Keratinocyte (primary cell): ENCODE data around the gene MTX3. TPM values are rescaled to one million over a fixed set of nuclear protein-coding genes. Genes with fewer than 3 reads are reported as not detected.

Experiments used
- DNase-seq: peaks from one replicate; pipeline ENCODE4 v3.0.0-alpha.2; 2011; ENCODE audit warnings: low read depth, missing footprints, low spot score
- FAIRE-seq: peaks from 2 replicates; lab custom pipeline; 2011; peaks lifted over from hg19 to GRCh38; lab: Jason Lieb, UNC
- H2AFZ ChIP-seq: 2 replicates; pipeline ENCODE4 v1.6.0; 2012; ENCODE audit warnings: low read length, control low read depth, inconsistent platforms; ENCODE audit not compliant: control insufficient read depth
- H3K27ac ChIP-seq: 2 replicates; pipeline ENCODE4 v1.5.1; 2011; ENCODE audit warnings: low read length; ENCODE audit not compliant: control insufficient read depth, insufficient read depth
- H3K27me3 ChIP-seq: 3 replicates; pipeline ENCODE4 v1.6.0; 2011; ENCODE audit warnings: low read length; ENCODE audit not compliant: control insufficient read depth, insufficient read depth; ENCODE audit errors: extremely low read depth
- H3K36me3 ChIP-seq, 2 experiments: 2 replicates in 1 of 2; 3 replicates in 1 of 2; pipeline ENCODE4 v1.5.1; 2011; ENCODE audit warnings: low read length in 2 of 2, mild to moderate bottlenecking in 1 of 2; ENCODE audit not compliant: control insufficient read depth in 2 of 2, insufficient read depth in 2 of 2; ENCODE audit errors: extremely low read depth in 1 of 2
- H3K4me1 ChIP-seq: 3 replicates; pipeline ENCODE4 v1.5.1; 2011; ENCODE audit warnings: low read length; ENCODE audit not compliant: control insufficient read depth, insufficient read depth; ENCODE audit errors: extremely low read depth
- H3K4me2 ChIP-seq: 3 replicates; pipeline ENCODE4 v1.6.0; 2011; ENCODE audit warnings: low read depth, low read length; ENCODE audit not compliant: control insufficient read depth, insufficient read depth; ENCODE audit errors: extremely low read depth
- H3K4me3 ChIP-seq, 3 experiments: fragments of 200-600 bp in 1 of 3; sonication (generic) in 1 of 3; 2 replicates in 2 of 3; 3 replicates in 1 of 3; pipeline ENCODE4 v1.5.1; 2011 to 2016; ENCODE audit warnings: low read length in 3 of 3, mild to moderate bottlenecking in 3 of 3, control low read depth in 2 of 3, inconsistent platforms in 1 of 3, low read depth in 1 of 3, mixed read lengths in 1 of 3, mixed run types in 1 of 3, moderate library complexity in 1 of 3; ENCODE audit not compliant: control insufficient read depth in 2 of 3, insufficient read depth in 2 of 3; ENCODE audit errors: extremely low read depth in 1 of 3
- H3K79me2 ChIP-seq: 2 replicates; pipeline ENCODE4 v1.6.0; 2012; ENCODE audit warnings: low read length; ENCODE audit not compliant: control insufficient read depth, insufficient read depth
- H3K9ac ChIP-seq: 3 replicates; pipeline ENCODE4 v1.6.0; 2011; ENCODE audit warnings: low read length; ENCODE audit not compliant: control insufficient read depth, insufficient read depth; ENCODE audit errors: extremely low read depth
- H3K9me1 ChIP-seq: 3 replicates; pipeline ENCODE4 v1.6.0; 2011; ENCODE audit warnings: low read length; ENCODE audit not compliant: control insufficient read depth, insufficient read depth; ENCODE audit errors: extremely low read depth
- H3K9me3 ChIP-seq: 2 replicates; pipeline ENCODE4 v1.5.1; 2012; ENCODE audit warnings: low read depth, low read length; ENCODE audit not compliant: control insufficient read depth
- H4K20me1 ChIP-seq: 3 replicates; pipeline ENCODE4 v1.6.0; 2011; ENCODE audit warnings: low read length; ENCODE audit not compliant: control insufficient read depth, insufficient read depth; ENCODE audit errors: extremely low read depth
- EZH2 ChIP-seq: IDR thresholded peaks from one replicate; pipeline ENCODE4 v1.6.1; 2012; ENCODE audit warnings: inconsistent platforms, mild to moderate bottlenecking, low read length, moderate library complexity
- dilution Hi-C: fragments of 300-500 bp; cut with MboI; formaldehyde crosslinking; loops from one replicate; pipeline ENCODE4 v1.7.0; 2020; ENCODE audit warnings: low sequenced_read_pairs; ENCODE audit not compliant: extremely low pct_ligation_motif_present
- polyA plus RNA-seq, 5 experiments: library from polyadenylated mRNA; depleted of rRNA in 3 of 5; stranded (reverse) in 3 of 5; stranded (forward) in 1 of 5; unstranded in 1 of 5; fragments of >200 nt; gene quantifications; 1 replicate in 1 of 5; 2 replicates in 3 of 5; 3 replicates in 1 of 5; pipeline versions ENCODE4 v1.2.1 to v1.2.3, GENCODE V29; 2011 to 2012; ENCODE audit warnings: missing spikeins in 2 of 5, low read depth in 1 of 5, low replicate concordance in 1 of 5
- TF ChIP-seq, protein P1 (sequence below), 3 experiments: IDR thresholded peaks in 1 of 3; conservative IDR thresholded peaks in 1 of 3; optimal IDR thresholded peaks in 1 of 3; 2 replicates in 2 of 3; 3 replicates in 1 of 3; pipeline versions ENCODE3 to v1.5.1; 2011; ENCODE audit warnings: low read length in 3 of 3, mild to moderate bottlenecking in 3 of 3, moderate library complexity in 2 of 3, control low read depth in 1 of 3, inconsistent platforms in 1 of 3; ENCODE audit not compliant: insufficient read depth in 2 of 3; ENCODE audit errors: extremely low read depth in 1 of 3

Gene MTX3
- polyA plus RNA-seq, 1 donor (not counting 4 experiments of a cell fraction or from before 2014, with no cell fraction given) = 14.3 TPM

GRCh38 chr5:80031109-80031508 lies 40.0 kb upstream of the MTX3 start:
- no peaks in the 10 kb centered on the region for H3K79me2 ChIP-seq
- no peak overlapping the region for H2AFZ ChIP-seq
- no peak overlapping the region for H3K4me2 ChIP-seq
- FAIRE-seq (no peak), DNase-seq (no peak)
- no peak overlapping the region for H3K9ac ChIP-seq
- no peaks in the 10 kb centered on the region for H4K20me1 ChIP-seq
- H3K27ac ChIP-seq = no peak overlapping the region
- no peak for TF ChIP-seq EZH2
- TF ChIP-seq, protein P1, sequence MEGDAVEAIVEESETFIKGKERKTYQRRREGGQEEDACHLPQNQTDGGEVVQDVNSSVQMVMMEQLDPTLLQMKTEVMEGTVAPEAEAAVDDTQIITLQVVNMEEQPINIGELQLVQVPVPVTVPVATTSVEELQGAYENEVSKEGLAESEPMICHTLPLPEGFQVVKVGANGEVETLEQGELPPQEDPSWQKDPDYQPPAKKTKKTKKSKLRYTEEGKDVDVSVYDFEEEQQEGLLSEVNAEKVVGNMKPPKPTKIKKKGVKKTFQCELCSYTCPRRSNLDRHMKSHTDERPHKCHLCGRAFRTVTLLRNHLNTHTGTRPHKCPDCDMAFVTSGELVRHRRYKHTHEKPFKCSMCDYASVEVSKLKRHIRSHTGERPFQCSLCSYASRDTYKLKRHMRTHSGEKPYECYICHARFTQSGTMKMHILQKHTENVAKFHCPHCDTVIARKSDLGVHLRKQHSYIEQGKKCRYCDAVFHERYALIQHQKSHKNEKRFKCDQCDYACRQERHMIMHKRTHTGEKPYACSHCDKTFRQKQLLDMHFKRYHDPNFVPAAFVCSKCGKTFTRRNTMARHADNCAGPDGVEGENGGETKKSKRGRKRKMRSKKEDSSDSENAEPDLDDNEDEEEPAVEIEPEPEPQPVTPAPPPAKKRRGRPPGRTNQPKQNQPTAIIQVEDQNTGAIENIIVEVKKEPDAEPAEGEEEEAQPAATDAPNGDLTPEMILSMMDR (optimal IDR thresholded peaks at IDR 0.05 in 1 of 3, IDR thresholded peaks at IDR 0.05 in 1 of 3, conservative IDR thresholded peaks at IDR 0.05 in 1 of 3; ENCODE audit: extremely low read depth in 1 of 3, insufficient read depth in 2 of 3, low read length in 3 of 3) = no peak
- H3K36me3 ChIP-seq = no peaks in the 10 kb centered on the region
- no peaks in the 10 kb centered on the region for H3K9me1 ChIP-seq
- dilution Hi-C loops = no loop called here
- no peak overlapping the region for H3K4me3 ChIP-seq
- peaks cover 41% of the 10 kb centered on the region for H3K27me3 ChIP-seq
- no peaks in the 10 kb centered on the region for H3K9me3 ChIP-seq
- no peaks in the 10 kb centered on the region for H3K4me1 ChIP-seq

DNA sequence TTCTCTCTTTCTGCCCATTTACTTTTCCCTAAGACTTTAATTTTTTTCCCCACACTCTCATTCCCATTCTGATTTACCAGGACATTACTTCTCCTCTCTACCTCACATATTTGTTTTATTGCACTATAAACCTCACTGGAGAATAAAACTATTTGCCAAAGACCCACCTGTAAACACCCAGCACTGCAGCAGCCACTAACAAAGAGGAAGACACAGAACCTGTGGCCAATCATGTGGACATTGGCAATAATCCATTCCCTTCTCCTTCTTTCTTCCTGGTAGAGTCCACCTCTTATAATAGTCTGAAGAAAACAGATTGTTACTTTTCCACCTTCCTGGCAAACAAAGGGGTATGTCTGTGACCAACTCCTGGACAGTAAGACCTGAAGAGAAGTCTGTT lies 35.8 kb upstream of the MTX3 start:
- no peaks in the 10 kb centered on the region for H3K9me3 ChIP-seq
- H3K27me3 ChIP-seq = peaks cover 8% of the 10 kb centered on the region
- H3K27ac ChIP-seq = no peak overlapping the region
- no peak overlapping the region for H2AFZ ChIP-seq
- no peaks in the 10 kb centered on the region for H3K9me1 ChIP-seq
- DNase-seq (no peak), FAIRE-seq (no peak)
- H3K4me3 ChIP-seq = no peak overlapping the region
- H3K36me3 ChIP-seq = no peaks in the 10 kb centered on the region
- no peaks in the 10 kb centered on the region for H3K4me1 ChIP-seq
- no peaks in the 10 kb centered on the region for H3K79me2 ChIP-seq
- no peak for TF ChIP-seq EZH2
- TF ChIP-seq, protein P1 (optimal IDR thresholded peaks at IDR 0.05 in 1 of 3, IDR thresholded peaks at IDR 0.05 in 1 of 3, conservative IDR thresholded peaks at IDR 0.05 in 1 of 3; ENCODE audit: extremely low read depth in 1 of 3, insufficient read depth in 2 of 3, low read length in 3 of 3) = no peak
- H4K20me1 ChIP-seq = no peaks in the 10 kb centered on the region
- dilution Hi-C loops = no loop called here
- no peak overlapping the region for H3K9ac ChIP-seq
- H3K4me2 ChIP-seq = no peak overlapping the region
